Activated CD8-positive, alpha-beta T cell treated with anti-CD3 and anti-CD28 coated beads for 36 hours (primary cell): ENCODE data around the gene ANGPTL8. TPM values are rescaled to one million over a fixed set of nuclear protein-coding genes. Genes with fewer than 3 reads are reported as not detected.

Experiments
- ATAC-seq: fragments of 200-7000 bp; cut with Tn5 transposase; one replicate; pipeline ENCODE4 v1.10.0; 2021; ENCODE audit warnings: mild to moderate bottlenecking, moderate library complexity
- CTCF ChIA-PET: fragments of 350-600 bp; sonication (Branson Sonifier 250); formaldehyde crosslinking; loops from one replicate; lab custom pipeline; 2021; ENCODE audit warnings: antibody characterized with exemption; lab: Charles Lee
- POLR2A ChIA-PET: fragments of 350-600 bp; sonication (Branson Sonifier 250); formaldehyde crosslinking; loops from one replicate; lab custom pipeline; 2021; ENCODE audit warnings: antibody characterized with exemption; lab: Charles Lee
- DNase-seq: peaks from one replicate; pipeline ENCODE4 v3.0.0-alpha.2; 2020
- H3K27ac Mint-ChIP-seq: one replicate; pipeline ENCODE4 v1.8.0; 2021; ENCODE audit warnings: mild to moderate bottlenecking, mixed read lengths
- H3K27me3 Mint-ChIP-seq: one replicate; pipeline ENCODE4 v1.8.0; 2021; ENCODE audit warnings: mixed read lengths
- H3K36me3 Mint-ChIP-seq: one replicate; pipeline ENCODE4 v1.8.0; 2021; ENCODE audit warnings: low read depth, mixed read lengths
- H3K4me1 Mint-ChIP-seq: one replicate; pipeline ENCODE4 v1.8.0; 2021; ENCODE audit warnings: low read depth, mixed read lengths
- H3K4me3 Mint-ChIP-seq: one replicate; pipeline ENCODE4 v1.8.0; 2021; ENCODE audit warnings: mild to moderate bottlenecking, moderate library complexity, mixed read lengths
- H3K9me3 Mint-ChIP-seq: one replicate; pipeline ENCODE4 v1.8.0; 2021; ENCODE audit warnings: mixed read lengths
- intact Hi-C: fragments of 100-400 bp; cut with micrococcal nuclease; formaldehyde crosslinking; loops from one replicate; pipeline ENCODE4 v1.10.0; 2022
- total RNA-seq, 2 experiments: library from RNA; stranded (reverse); gene quantifications; one replicate each; pipeline ENCODE4 v1.2.3, GENCODE V29; 2021
- TF ChIP-seq, protein P1 (sequence below): fragments of 200-600 bp; IDR thresholded peaks from one replicate; pipeline ENCODE4 v1.8.0; 2022; ENCODE audit warnings: antibody characterized with exemption, mild to moderate bottlenecking

ANGPTL8 gene
- total RNA-seq, 2 experiments from 2014 or later, result not detected

- no peak for DNase-seq
- H3K4me3 Mint-ChIP-seq, result no peak overlapping the region
- TF ChIP-seq, protein P1, sequence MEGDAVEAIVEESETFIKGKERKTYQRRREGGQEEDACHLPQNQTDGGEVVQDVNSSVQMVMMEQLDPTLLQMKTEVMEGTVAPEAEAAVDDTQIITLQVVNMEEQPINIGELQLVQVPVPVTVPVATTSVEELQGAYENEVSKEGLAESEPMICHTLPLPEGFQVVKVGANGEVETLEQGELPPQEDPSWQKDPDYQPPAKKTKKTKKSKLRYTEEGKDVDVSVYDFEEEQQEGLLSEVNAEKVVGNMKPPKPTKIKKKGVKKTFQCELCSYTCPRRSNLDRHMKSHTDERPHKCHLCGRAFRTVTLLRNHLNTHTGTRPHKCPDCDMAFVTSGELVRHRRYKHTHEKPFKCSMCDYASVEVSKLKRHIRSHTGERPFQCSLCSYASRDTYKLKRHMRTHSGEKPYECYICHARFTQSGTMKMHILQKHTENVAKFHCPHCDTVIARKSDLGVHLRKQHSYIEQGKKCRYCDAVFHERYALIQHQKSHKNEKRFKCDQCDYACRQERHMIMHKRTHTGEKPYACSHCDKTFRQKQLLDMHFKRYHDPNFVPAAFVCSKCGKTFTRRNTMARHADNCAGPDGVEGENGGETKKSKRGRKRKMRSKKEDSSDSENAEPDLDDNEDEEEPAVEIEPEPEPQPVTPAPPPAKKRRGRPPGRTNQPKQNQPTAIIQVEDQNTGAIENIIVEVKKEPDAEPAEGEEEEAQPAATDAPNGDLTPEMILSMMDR, result no peak
- ATAC-seq, result no peak
- H3K4me1 Mint-ChIP-seq, result peaks cover 7% of the 10 kb centered on the region
- intact Hi-C loops, result no loop called here
- H3K27me3 Mint-ChIP-seq, result peaks cover 12% of the 10 kb centered on the region
- POLR2A ChIA-PET, result no interaction called here
- H3K27ac Mint-ChIP-seq, result no peak overlapping the region
- no peaks in the 10 kb centered on the region for H3K9me3 Mint-ChIP-seq
- CTCF ChIA-PET, result interaction anchor here (2.0 kb wide), 1 partner anchor 73 kb away, joined by 6 read pairs; no protein-coding TSS in a partner anchor
- no peaks in the 10 kb centered on the region for H3K36me3 Mint-ChIP-seq
These were observed 39.9 kb upstream of the ANGPTL8 start for GRCh38 chr19:11199517-11199916.

GRCh38 chr19:11200015-11200574 is 39.3 kb upstream of the ANGPTL8 start:
- CTCF ChIA-PET, result no interaction called here
- no peaks in the 10 kb centered on the region for H3K9me3 Mint-ChIP-seq
- DNase-seq (no peak), ATAC-seq (no peak)
- POLR2A ChIA-PET, result no interaction called here
- H3K27me3 Mint-ChIP-seq, result peaks cover 12% of the 10 kb centered on the region
- no peak overlapping the region for H3K4me3 Mint-ChIP-seq
- TF ChIP-seq, protein P1, result no peak
- no peaks in the 10 kb centered on the region for H3K36me3 Mint-ChIP-seq
- intact Hi-C loops, result loop anchor here (5.0 kb wide), 1 partner anchor 63 kb away; no protein-coding TSS in a partner anchor
- H3K27ac Mint-ChIP-seq, result no peak overlapping the region
- peaks cover 7% of the 10 kb centered on the region for H3K4me1 Mint-ChIP-seq

GRCh38 chr19:11200931-11201330 is 38.5 kb upstream of the ANGPTL8 start:
- H3K36me3 Mint-ChIP-seq, result no peaks in the 10 kb centered on the region
- H3K4me1 Mint-ChIP-seq, result peaks cover 3% of the 10 kb centered on the region
- no peaks in the 10 kb centered on the region for H3K9me3 Mint-ChIP-seq
- H3K27me3 Mint-ChIP-seq, result peaks cover 8% of the 10 kb centered on the region
- H3K27ac Mint-ChIP-seq, result no peak overlapping the region
- ChIA-PET POLR2A (no interaction called here), CTCF (no interaction called here)
- intact Hi-C loops, result loop anchor here (5.0 kb wide), 1 partner anchor 64 kb away; no protein-coding TSS in a partner anchor
- no peak overlapping the region for H3K4me3 Mint-ChIP-seq
- no peak for ATAC-seq
- TF ChIP-seq, protein P1, result no peak
- no peak for DNase-seq

- no peak overlapping the region for H3K27ac Mint-ChIP-seq
- intact Hi-C loops, result loop anchor here (5.0 kb wide), 1 partner anchor 64 kb away; no protein-coding TSS in a partner anchor
- DNase-seq (no peak), ATAC-seq (no peak)
- H3K4me3 Mint-ChIP-seq, result no peak overlapping the region
- TF ChIP-seq, protein P1, result no peak
- CTCF ChIA-PET, result no interaction called here
- no peaks in the 10 kb centered on the region for H3K9me3 Mint-ChIP-seq
- POLR2A ChIA-PET, result no interaction called here
- H3K4me1 Mint-ChIP-seq, result no peaks in the 10 kb centered on the region
- peaks cover 2% of the 10 kb centered on the region for H3K27me3 Mint-ChIP-seq
- no peaks in the 10 kb centered on the region for H3K36me3 Mint-ChIP-seq
These were observed 37.6 kb upstream of the ANGPTL8 start for GRCh38 chr19:11201791-11202190.

DNA sequence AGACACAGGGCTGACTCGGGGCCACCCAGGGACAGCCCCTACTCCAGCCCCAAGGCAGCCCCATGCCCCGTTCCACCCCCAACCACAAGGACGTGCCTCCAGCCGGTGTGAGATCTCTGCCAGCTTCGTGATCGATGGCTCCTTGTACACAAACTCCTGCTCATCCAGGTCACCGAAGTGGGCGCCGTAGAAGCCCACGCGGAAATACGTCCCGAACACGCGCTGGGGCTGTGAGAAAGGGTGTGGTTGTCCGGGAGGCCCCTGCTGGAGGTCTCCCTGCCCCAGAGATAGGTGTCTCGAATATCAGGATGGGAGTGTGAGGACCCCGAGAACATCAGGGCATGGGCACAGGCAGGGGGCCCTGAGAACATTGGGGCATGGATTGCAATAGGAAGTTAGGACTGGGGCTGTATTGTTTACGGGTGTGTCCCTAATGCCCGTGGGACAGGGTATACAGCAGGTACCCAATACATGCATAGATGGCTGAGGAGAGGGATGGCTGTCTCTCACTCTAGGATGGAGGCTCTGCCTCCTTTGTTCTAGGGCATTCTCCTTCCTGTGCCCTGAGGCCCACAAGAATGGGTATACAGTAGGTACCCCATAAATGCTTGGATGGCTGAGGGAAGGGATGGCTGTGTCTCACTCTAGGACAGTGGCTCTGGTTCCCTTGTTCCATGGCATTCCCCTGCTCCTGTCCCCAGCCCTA is 36.8 kb upstream of the ANGPTL8 start:
- peaks cover 2% of the 10 kb centered on the region for H3K27me3 Mint-ChIP-seq
- DNase-seq, result no peak
- POLR2A ChIA-PET, result no interaction called here
- CTCF ChIA-PET, result interaction anchor here (0.8 to 1.2 kb wide), 3 partner anchors 17 to 66 kb away, joined by 3 to 4 read pairs (median 3); no protein-coding TSS in a partner anchor
- TF ChIP-seq, protein P1, result no peak
- intact Hi-C loops, result loop anchor here (5.0 kb wide), 1 partner anchor 65 kb away; no protein-coding TSS in a partner anchor
- no peaks in the 10 kb centered on the region for H3K36me3 Mint-ChIP-seq
- no peak overlapping the region for H3K27ac Mint-ChIP-seq
- H3K4me1 Mint-ChIP-seq, result no peaks in the 10 kb centered on the region
- no peak for ATAC-seq
- H3K4me3 Mint-ChIP-seq, result no peak overlapping the region
- no peaks in the 10 kb centered on the region for H3K9me3 Mint-ChIP-seq
